ENCODE data around the gene AMBRA1. TPM values are rescaled to one million over a fixed set of nuclear protein-coding genes. Genes with fewer than 3 reads are reported as not detected.

AMBRA1 gene
- total RNA-seq, 6 experiments from 2014 or later: 23.2 to 25.9 (median 24.4) TPM

GRCh38 chr11:46364791-46365190 is 229.0 kb downstream of the AMBRA1 start:
- Mint-ChIP-seq H3K4me3 (no peak overlapping the region), H3K4me1 (ENCODE audit: low read depth) (peaks cover 26% of the 10 kb centered on the region), H3K27me3 (ENCODE audit: insufficient read depth) (no peaks in the 10 kb centered on the region; the same call in 1 of the 2 replicates), H3K9me3 (no peaks in the 10 kb centered on the region), H3K27ac (0 out of 2 replicates have a peak overlapping the region, but pooled peaks have one; percentile 15), H3K36me3 (ENCODE audit: low read depth) (no peaks in the 10 kb centered on the region)
- no peak for DNase-seq
- TF ChIP-seq CTCF (IDR thresholded peaks at IDR 0.05): no peak

- Mint-ChIP-seq H3K27me3 (ENCODE audit: insufficient read depth) (no peaks in the 10 kb centered on the region; the same call in 1 of the 2 replicates), H3K27ac (peak overlapping the region; percentile 52; the same call in 1 of the 2 replicates)
- no peak for DNase-seq
These were observed 229.8 kb downstream of the AMBRA1 start for GRCh38 chr11:46364056-46364455.

GRCh38 chr11:46363455-46364005 is 230.3 kb downstream of the AMBRA1 start:
- Mint-ChIP-seq H3K9me3 (no peaks in the 10 kb centered on the region), H3K36me3 (ENCODE audit: low read depth) (no peaks in the 10 kb centered on the region), H3K4me3 (no peak overlapping the region), H3K27me3 (ENCODE audit: insufficient read depth) (no peaks in the 10 kb centered on the region; the same call in 1 of the 2 replicates), H3K4me1 (ENCODE audit: low read depth) (peaks cover 19% of the 10 kb centered on the region), H3K27ac (peak overlapping the region; percentile 64)
- TF ChIP-seq CTCF (IDR thresholded peaks at IDR 0.05): no peak
- peak; percentile 44 for DNase-seq

More at GRCh38 chr11:46364056-46364455, 229.8 kb downstream of the AMBRA1 start:
- Mint-ChIP-seq H3K9me3 (no peaks in the 10 kb centered on the region), H3K36me3 (ENCODE audit: low read depth) (no peaks in the 10 kb centered on the region), H3K4me3 (no peak overlapping the region), H3K4me1 (ENCODE audit: low read depth) (peaks cover 19% of the 10 kb centered on the region)
- TF ChIP-seq CTCF (IDR thresholded peaks at IDR 0.05): no peak

GRCh38 chr11:46363031-46363407 is 230.8 kb downstream of the AMBRA1 start:
- Mint-ChIP-seq H3K4me1 (ENCODE audit: low read depth) (peaks cover 19% of the 10 kb centered on the region), H3K27ac (peak overlapping the region; percentile 82), H3K36me3 (ENCODE audit: low read depth) (no peaks in the 10 kb centered on the region), H3K4me3 (no peak overlapping the region), H3K27me3 (ENCODE audit: insufficient read depth) (no peaks in the 10 kb centered on the region; the same call in 1 of the 2 replicates), H3K9me3 (no peaks in the 10 kb centered on the region)
- peak; percentile 47 for DNase-seq
- no peak for TF ChIP-seq CTCF (IDR thresholded peaks at IDR 0.05)

GRCh38 chr11:46362156-46363030 is 231.4 kb downstream of the AMBRA1 start:
- Mint-ChIP-seq H3K27ac (peak overlapping the region; percentile 82), H3K9me3 (no peaks in the 10 kb centered on the region), H3K27me3 (ENCODE audit: insufficient read depth) (no peaks in the 10 kb centered on the region; the same call in none of the 2 replicates), H3K4me1 (ENCODE audit: low read depth) (peaks cover 19% of the 10 kb centered on the region), H3K36me3 (ENCODE audit: low read depth) (no peaks in the 10 kb centered on the region), H3K4me3 (no peak overlapping the region)
- no peak for DNase-seq
- no peak for TF ChIP-seq CTCF (IDR thresholded peaks at IDR 0.05)

Data from HFFc6 (cell line).